ENCODE results near the gene LENG1.

DNA sequence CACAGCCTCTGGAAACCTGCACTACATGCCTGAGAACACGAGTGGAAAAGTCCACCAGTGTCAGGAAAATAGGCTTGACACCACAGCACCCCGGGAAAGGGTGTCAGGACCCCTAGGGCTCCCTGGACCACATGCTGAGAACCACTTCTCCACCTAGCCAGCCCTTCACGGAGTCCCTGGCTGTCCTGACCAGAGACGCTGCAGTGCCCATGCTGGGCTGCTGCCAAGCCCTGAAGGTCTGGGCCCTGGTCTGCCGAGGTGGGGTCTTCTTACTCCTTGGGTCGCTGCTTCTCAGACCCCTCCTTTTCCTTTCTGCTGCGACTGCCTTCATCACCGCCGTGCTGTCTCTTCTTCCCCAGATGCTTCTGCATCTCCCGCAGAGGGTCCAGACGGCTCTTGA is 3.0 kb downstream of the LENG1 start:
- TF ChIP-seq, protein P1, sequence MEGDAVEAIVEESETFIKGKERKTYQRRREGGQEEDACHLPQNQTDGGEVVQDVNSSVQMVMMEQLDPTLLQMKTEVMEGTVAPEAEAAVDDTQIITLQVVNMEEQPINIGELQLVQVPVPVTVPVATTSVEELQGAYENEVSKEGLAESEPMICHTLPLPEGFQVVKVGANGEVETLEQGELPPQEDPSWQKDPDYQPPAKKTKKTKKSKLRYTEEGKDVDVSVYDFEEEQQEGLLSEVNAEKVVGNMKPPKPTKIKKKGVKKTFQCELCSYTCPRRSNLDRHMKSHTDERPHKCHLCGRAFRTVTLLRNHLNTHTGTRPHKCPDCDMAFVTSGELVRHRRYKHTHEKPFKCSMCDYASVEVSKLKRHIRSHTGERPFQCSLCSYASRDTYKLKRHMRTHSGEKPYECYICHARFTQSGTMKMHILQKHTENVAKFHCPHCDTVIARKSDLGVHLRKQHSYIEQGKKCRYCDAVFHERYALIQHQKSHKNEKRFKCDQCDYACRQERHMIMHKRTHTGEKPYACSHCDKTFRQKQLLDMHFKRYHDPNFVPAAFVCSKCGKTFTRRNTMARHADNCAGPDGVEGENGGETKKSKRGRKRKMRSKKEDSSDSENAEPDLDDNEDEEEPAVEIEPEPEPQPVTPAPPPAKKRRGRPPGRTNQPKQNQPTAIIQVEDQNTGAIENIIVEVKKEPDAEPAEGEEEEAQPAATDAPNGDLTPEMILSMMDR (IDR thresholded peaks at IDR 0.05; ENCODE audit: insufficient read depth, low read length, poor library complexity, severe bottlenecking), result no peak
- no peak for TF ChIP-seq EZH2phosphoT487 (conservative IDR thresholded peaks at IDR 0.05; ENCODE audit: low read length)
